MM.1S (cell line): ENCODE measurements around the gene ADIPOR2.

ENCODE experiments used
- DNase-seq: peaks from one replicate; pipeline ENCODE4 v3.0.0-alpha.2; 2015
- H2AFZ ChIP-seq: fragments of 300-600 bp; sonication (generic); 2 replicates; pipeline ENCODE4 v1.6.0; 2016; ENCODE audit warnings: antibody characterized with exemption, low read length
- H3F3A ChIP-seq: fragments of 300-600 bp; sonication (generic); 2 replicates; pipeline ENCODE4 v1.6.1; 2016; ENCODE audit warnings: mild to moderate bottlenecking, antibody characterized with exemption, low read length, moderate library complexity, mixed read lengths; ENCODE audit not compliant: insufficient read depth
- H3K27ac ChIP-seq: fragments of 300-600 bp; sonication (generic); 2 replicates; pipeline ENCODE4 v1.5.1; 2016; ENCODE audit warnings: mild to moderate bottlenecking, low read length
- H3K27me3 ChIP-seq: fragments of 300-600 bp; sonication (generic); replicated peaks from 2 replicates; pipeline ENCODE4 v1.6.0; 2016; ENCODE audit warnings: low read length; ENCODE audit not compliant: insufficient read depth
- H3K36me3 ChIP-seq: fragments of 300-600 bp; sonication (generic); replicated peaks from 2 replicates; pipeline ENCODE4 v1.6.1; 2016; ENCODE audit warnings: mild to moderate bottlenecking, low read length, mixed read lengths; ENCODE audit not compliant: insufficient read depth
- H3K4me1 ChIP-seq: fragments of 300-600 bp; sonication (generic); 2 replicates; pipeline ENCODE4 v1.6.1; 2016; ENCODE audit warnings: low read length, mixed read lengths
- H3K4me2 ChIP-seq: fragments of 300-600 bp; sonication (generic); 2 replicates; pipeline ENCODE4 v1.6.0; 2016; ENCODE audit warnings: low read depth, low read length
- H3K4me3 ChIP-seq: fragments of 300-600 bp; sonication (generic); 2 replicates; pipeline ENCODE4 v1.5.1; 2016; ENCODE audit warnings: low read length, mixed read lengths
- H3K79me2 ChIP-seq: fragments of 300-600 bp; sonication (generic); 2 replicates; pipeline ENCODE4 v1.6.1; 2016; ENCODE audit warnings: mixed run types, low read length, mixed read lengths
- H3K9ac ChIP-seq: fragments of 300-600 bp; sonication (generic); 2 replicates; pipeline ENCODE4 v1.6.1; 2016; ENCODE audit warnings: low read length, mixed read lengths
- H3K9me2 ChIP-seq: fragments of 300-600 bp; sonication (generic); replicated peaks from 2 replicates; pipeline ENCODE4 v1.6.1; 2016; ENCODE audit warnings: mild to moderate bottlenecking, low read length, mixed read lengths; ENCODE audit not compliant: insufficient read depth
- H3K9me3 ChIP-seq: fragments of 300-600 bp; sonication (generic); replicated peaks from 2 replicates; pipeline ENCODE4 v1.6.1; 2016; ENCODE audit warnings: mild to moderate bottlenecking, low read length, mixed read lengths; ENCODE audit not compliant: insufficient read depth
- H4K20me1 ChIP-seq: fragments of 300-600 bp; sonication (generic); 2 replicates; pipeline ENCODE4 v1.6.1; 2016; ENCODE audit warnings: mild to moderate bottlenecking, low read length, moderate library complexity, mixed read lengths; ENCODE audit not compliant: insufficient read depth
- CTCF ChIP-seq: fragments of 300-600 bp; sonication (generic); IDR thresholded peaks from 2 replicates; pipeline ENCODE4 v1.5.1; 2016; ENCODE audit warnings: antibody characterized with exemption, low read length, mixed read lengths
- EZH2 ChIP-seq: fragments of 300-600 bp; sonication (generic); optimal IDR thresholded peaks from 2 replicates; pipeline ENCODE3; 2017; ENCODE audit warnings: low read depth, mild to moderate bottlenecking, antibody characterized with exemption, low read length, mixed read lengths
- EZH2phosphoT487 ChIP-seq: fragments of 300-600 bp; sonication (generic); IDR thresholded peaks from 2 replicates; pipeline ENCODE4 v1.6.1; 2018; ENCODE audit warnings: antibody characterized with exemption, low read length

The ADIPOR2 gene

GRCh38 chr12:1766110-1766509 lies 75.2 kb downstream of the ADIPOR2 start:
- Histone ChIP-seq H3K9ac (no peak overlapping the region), H3K9me2 (no peaks in the 10 kb centered on the region), H3K4me2 (no peak overlapping the region), H3K27ac (no peak overlapping the region), H3K4me3 (no peak overlapping the region), H3F3A (no peaks in the 10 kb centered on the region), H3K79me2 (peaks cover 30% of the 10 kb centered on the region; the same call in 1 of the 2 replicates), H4K20me1 (no peaks in the 10 kb centered on the region), H3K27me3 (no peaks in the 10 kb centered on the region), H3K9me3 (no peaks in the 10 kb centered on the region), H3K36me3 (no peaks in the 10 kb centered on the region), H2AFZ (no peak overlapping the region), H3K4me1 (no peaks in the 10 kb centered on the region)
- TF ChIP-seq EZH2, result no peak
- TF ChIP-seq EZH2phosphoT487, result no peak
- no peak for TF ChIP-seq CTCF
- DNase-seq, result no peak

GRCh38 chr12:1767407-1768090 lies 76.7 kb downstream of the ADIPOR2 start:
- Histone ChIP-seq H2AFZ (no peak overlapping the region), H3K4me2 (no peak overlapping the region), H4K20me1 (no peaks in the 10 kb centered on the region), H3K9ac (no peak overlapping the region), H3K9me2 (no peaks in the 10 kb centered on the region), H3F3A (no peaks in the 10 kb centered on the region), H3K36me3 (no peaks in the 10 kb centered on the region), H3K4me3 (no peak overlapping the region), H3K27me3 (no peaks in the 10 kb centered on the region), H3K4me1 (no peaks in the 10 kb centered on the region), H3K9me3 (no peaks in the 10 kb centered on the region), H3K79me2 (peaks cover 21% of the 10 kb centered on the region; the same call in 1 of the 2 replicates), H3K27ac (no peak overlapping the region)
- no peak for TF ChIP-seq CTCF
- TF ChIP-seq EZH2, result no peak
- no peak for TF ChIP-seq EZH2phosphoT487
- DNase-seq, result no peak

GRCh38 chr12:1768615-1769014 lies 77.7 kb downstream of the ADIPOR2 start:
- no peak overlapping the region for H3K9ac ChIP-seq
- H3K4me3 ChIP-seq, result no peak overlapping the region
- H3F3A ChIP-seq, result no peaks in the 10 kb centered on the region
- H3K79me2 ChIP-seq, result peaks cover 17% of the 10 kb centered on the region; the same call in 1 of the 2 replicates
- H4K20me1 ChIP-seq, result no peaks in the 10 kb centered on the region
- no peaks in the 10 kb centered on the region for H3K4me1 ChIP-seq
- TF ChIP-seq CTCF (no peak), EZH2phosphoT487 (no peak), EZH2 (no peak)
- no peaks in the 10 kb centered on the region for H3K9me2 ChIP-seq
- H3K27ac ChIP-seq, result no peak overlapping the region
- no peak for DNase-seq
- no peak overlapping the region for H2AFZ ChIP-seq
- H3K36me3 ChIP-seq, result no peaks in the 10 kb centered on the region
- H3K27me3 ChIP-seq, result no peaks in the 10 kb centered on the region
- H3K4me2 ChIP-seq, result no peak overlapping the region
- no peaks in the 10 kb centered on the region for H3K9me3 ChIP-seq
